Measurements from ENCODE around the gene MPI. TPM values are rescaled to one million over a fixed set of nuclear protein-coding genes. Genes with fewer than 3 reads are reported as not detected.
"Not testable (repeated sequence)": the region's sequence is repeated elsewhere in the genome, so short reads cannot be mapped to it uniquely, and the experiment has no call there.

MPI gene
- polyA plus RNA-seq, 3 donors = 66.1 to 71.9 (median 69.4) TPM

- peak; percentile 68 to 88 (median 83) for DNase-seq (ENCODE audit: extremely low read depth in 1 of 11, low read depth in 9 of 11, low spot score in 4 of 11)
Measured at GRCh38 chr15:74906450-74907162, 16.8 kb downstream of the MPI start, which contains the start of gene FAM219B. Gene FAM219B (minus strand): TSS chr15:74906851. CDS start chr15:74906800, 51 bp downstream.

GRCh38 chr15:74907163-74907870 lies 17.5 kb downstream of the MPI start:
- DNase-seq (ENCODE audit: extremely low read depth in 1 of 11, low read depth in 9 of 11, low spot score in 4 of 11) = peak in 1 of 11 donors; percentile 7

GRCh38 chr15:74908635-74909034 lies 18.8 kb downstream of the MPI start:
- DNase-seq (ENCODE audit: extremely low read depth in 1 of 11, low read depth in 9 of 11, low spot score in 4 of 11) = no peak

- DNase-seq (ENCODE audit: extremely low read depth in 1 of 11, low read depth in 9 of 11, low spot score in 4 of 11) = no peak
Measured at GRCh38 chr15:74913041-74913440, 23.2 kb downstream of the MPI start.

- not testable (repeated sequence) for DNase-seq (ENCODE audit: extremely low read depth in 1 of 11, low read depth in 9 of 11, low spot score in 4 of 11)
Measured at GRCh38 chr15:74913799-74914198, 24.0 kb downstream of the MPI start.

GRCh38 chr15:74917676-74918075 lies 27.8 kb downstream of the MPI start:
- DNase-seq (ENCODE audit: extremely low read depth in 1 of 11, low read depth in 9 of 11, low spot score in 4 of 11) = no peak

GRCh38 chr15:74920456-74920855 lies 30.6 kb downstream of the MPI start:
- no peak for DNase-seq (ENCODE audit: extremely low read depth in 1 of 11, low read depth in 9 of 11, low spot score in 4 of 11)

GRCh38 chr15:74924525-74924924 lies 34.7 kb downstream of the MPI start:
- DNase-seq (ENCODE audit: extremely low read depth in 1 of 11, low read depth in 9 of 11, low spot score in 4 of 11) = no peak

GRCh38 chr15:74928771-74929198 lies 38.9 kb downstream of the MPI start:
- DNase-seq (ENCODE audit: extremely low read depth in 1 of 11, low read depth in 9 of 11, low spot score in 4 of 11) = no peak

GRCh38 chr15:74933573-74933972 lies 43.7 kb downstream of the MPI start:
- no peak for DNase-seq (ENCODE audit: extremely low read depth in 1 of 11, low read depth in 9 of 11, low spot score in 4 of 11)

- not testable (repeated sequence) for DNase-seq (ENCODE audit: extremely low read depth in 1 of 11, low read depth in 9 of 11, low spot score in 4 of 11)
Measured at GRCh38 chr15:74935193-74935592, 45.4 kb downstream of the MPI start.

- DNase-seq (ENCODE audit: extremely low read depth in 1 of 11, low read depth in 9 of 11, low spot score in 4 of 11) = no peak
Measured at GRCh38 chr15:74937272-74937589, 47.4 kb downstream of the MPI start.

GRCh38 chr15:74937590-74938371 lies 47.9 kb downstream of the MPI start, which contains the start of gene COX5A:
Gene COX5A (minus strand): TSS chr15:74938073. CDS start chr15:74938014, 59 bp downstream.
- peak in 10 of 11 donors; percentile 84 to 96 (median 94) for DNase-seq (ENCODE audit: extremely low read depth in 1 of 11, low read depth in 9 of 11, low spot score in 4 of 11)

GRCh38 chr15:74950078-74950908 lies 60.5 kb downstream of the MPI start:
- peak in 7 of 11 donors; percentile 50 to 83 (median 74) for DNase-seq (ENCODE audit: extremely low read depth in 1 of 11, low read depth in 9 of 11, low spot score in 4 of 11)

GRCh38 chr15:74951006-74951405 lies 61.2 kb downstream of the MPI start:
- no peak for DNase-seq (ENCODE audit: extremely low read depth in 1 of 11, low read depth in 9 of 11, low spot score in 4 of 11)

All from renal cortex interstitium (tissue), 11 donors.